ENCODE results near the gene PCDHGC5.

The PCDHGC5 gene

DNA sequence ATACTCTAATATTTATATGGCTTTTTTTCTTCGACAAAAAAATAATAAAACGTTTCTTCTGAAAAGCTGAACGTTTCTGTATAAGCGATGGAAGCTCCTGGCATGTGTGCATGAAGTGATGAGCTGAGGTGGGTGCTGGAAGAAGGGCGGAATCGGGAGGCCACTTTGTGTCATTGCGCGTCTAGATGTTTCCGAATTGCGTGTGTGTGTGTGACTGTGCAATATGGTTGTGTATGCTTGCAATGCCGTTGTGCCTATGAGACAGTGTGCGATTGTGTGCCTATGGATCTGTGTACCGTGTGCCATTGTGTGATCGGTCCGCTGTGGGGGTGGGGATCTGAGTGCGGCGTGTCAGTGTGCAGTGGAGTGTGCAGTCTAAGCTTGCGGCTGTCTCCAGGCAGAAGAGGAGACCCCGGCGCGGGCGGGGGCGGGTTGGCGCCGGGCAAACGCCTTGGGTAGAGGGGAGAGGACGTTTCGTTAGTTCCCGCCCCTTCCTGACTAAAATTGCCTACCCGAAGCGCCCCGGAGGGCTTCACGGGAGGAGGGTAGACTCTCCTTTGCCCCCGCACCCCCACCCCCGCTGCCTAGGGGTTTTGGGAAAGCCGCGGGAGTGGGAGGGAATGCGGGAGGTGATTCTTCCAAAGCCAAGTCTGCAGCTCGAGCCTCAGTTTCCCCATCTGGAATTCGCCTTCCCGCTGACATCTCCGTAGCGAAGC lies 24.2 kb downstream of the PCDHGC5 start:
- DNase-seq (ENCODE audit: low read depth), result no peak

DNA sequence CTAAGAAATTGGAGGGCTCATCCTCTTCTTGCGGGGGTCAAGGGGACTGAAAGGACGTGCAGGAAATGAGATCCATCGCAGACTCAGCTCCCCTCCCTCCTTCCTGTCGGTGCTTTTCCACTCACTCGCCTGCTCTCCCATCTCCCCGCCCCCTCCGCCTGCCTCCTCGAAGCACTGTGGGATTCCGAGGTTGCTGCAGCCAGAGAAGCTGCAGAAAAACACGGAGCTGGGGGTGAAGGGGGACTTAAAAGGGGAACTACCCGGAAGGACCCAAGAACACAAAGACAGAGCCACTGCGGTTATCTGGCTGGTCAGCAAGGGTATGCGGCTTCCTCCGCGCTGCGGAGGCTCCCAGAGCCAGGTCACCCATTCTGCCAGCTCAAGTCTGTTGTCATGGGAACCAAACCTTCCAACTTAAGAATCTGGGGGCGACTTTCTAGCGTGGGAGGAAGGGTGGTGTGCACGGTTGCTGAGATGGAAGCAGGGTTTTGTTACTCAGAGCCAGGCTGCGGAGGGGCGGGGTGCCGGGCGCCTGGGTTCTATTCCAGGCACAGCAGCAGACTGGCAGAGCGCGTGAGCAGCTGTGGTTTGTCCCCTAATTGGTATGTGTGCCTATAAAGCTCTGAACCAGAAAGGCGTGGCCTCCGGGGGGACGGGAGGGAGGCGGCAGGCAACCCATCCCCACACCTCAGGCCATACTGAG lies 24.9 kb downstream of the PCDHGC5 start:
- peak; percentile 43 for DNase-seq (ENCODE audit: low read depth)

DNA sequence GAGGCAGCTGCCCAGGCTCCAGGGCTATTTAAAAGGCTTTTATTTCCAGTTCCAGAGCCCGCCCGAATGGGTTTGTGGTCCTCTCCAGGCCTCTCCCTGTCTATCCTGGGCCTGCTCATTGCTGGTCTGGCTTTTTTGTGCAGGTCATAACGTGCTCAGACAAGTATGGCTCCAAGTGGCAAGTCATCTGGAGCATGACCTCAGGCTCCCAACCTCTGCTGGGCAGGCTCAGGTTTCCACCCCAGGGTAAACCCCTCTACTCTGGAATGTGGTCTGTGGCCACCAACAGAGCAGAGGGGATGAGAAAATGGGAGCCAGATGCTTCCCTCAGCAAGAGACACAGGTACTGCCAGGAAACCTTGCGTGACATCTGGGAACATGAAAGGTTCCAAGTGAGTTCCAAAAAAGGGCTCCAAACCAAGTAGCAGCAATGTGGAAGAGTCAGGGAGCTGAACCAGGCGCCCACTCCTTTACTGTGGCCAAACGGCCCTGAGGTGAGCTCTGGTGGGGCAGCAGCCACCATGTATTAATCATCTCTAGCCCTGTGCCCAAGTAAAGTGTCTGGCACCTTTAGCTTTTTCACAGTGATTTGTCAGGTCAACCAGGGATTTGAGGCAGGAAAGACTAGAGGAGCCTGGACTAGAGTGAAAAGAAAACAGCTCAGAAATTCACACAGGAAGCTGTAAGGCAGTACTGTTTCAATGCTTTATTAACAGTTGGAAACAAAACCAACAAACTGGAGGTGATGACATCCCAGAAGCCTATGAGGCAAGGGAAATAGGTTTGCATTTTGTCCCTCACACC lies 25.7 kb downstream of the PCDHGC5 start:
- no peak for DNase-seq (ENCODE audit: low read depth)

DNA sequence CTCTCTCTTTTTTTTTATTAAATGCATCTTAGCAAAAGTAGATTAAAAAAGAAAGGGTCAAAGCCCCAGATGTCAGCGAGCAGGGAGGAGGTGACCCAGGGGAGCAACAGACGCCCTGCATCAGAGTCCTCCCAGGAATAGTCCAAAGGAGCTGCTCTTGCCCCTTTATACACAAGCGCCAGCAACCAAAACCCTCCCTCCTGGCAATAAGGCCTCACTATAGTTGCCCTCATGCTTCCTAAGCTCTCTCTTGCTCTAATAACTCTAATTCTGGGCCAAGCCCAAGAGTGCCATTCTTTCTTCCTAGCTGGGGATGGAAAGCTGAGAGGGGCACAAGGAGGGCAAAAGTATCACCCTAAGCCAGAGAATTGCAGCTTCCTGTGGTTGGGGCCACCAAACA lies 26.3 kb downstream of the PCDHGC5 start:
- DNase-seq (ENCODE audit: low read depth), result no peak

DNA sequence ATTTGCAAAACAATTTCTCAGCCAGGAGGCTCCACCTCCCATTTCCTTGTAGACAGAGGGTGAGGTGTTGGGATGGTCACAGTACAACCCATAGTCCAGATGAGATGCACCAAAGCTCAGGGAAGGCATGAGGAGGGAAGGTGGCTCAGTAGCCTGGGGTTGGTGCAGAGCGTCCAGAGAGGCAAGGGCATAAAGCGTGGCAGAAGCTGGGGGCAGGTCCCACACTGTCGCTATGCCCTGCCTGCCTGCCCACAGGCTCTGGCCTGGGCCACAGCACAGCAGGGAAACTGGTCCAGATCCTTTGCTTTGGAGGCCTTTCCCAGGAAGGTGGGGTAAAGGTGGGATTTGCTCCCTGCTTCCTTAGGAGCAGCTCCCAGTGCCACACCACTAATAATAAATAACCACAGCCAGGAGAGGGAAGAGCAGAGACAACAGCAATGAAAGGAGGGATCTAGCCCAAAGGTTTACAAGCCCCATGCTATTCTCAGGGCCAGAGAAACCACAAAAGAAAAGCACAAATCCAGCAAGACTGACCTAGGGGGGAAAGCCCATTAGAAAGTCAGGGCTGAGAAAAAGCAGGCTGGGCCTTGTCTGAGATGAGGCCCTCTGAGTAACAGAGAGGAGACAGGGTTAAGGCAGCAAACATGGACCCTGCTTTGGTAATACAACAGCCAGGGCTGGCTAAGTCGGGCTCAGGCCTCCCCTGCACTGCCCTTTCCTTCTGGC lies 27.2 kb downstream of the PCDHGC5 start:
- no peak for DNase-seq (ENCODE audit: low read depth)

DNA sequence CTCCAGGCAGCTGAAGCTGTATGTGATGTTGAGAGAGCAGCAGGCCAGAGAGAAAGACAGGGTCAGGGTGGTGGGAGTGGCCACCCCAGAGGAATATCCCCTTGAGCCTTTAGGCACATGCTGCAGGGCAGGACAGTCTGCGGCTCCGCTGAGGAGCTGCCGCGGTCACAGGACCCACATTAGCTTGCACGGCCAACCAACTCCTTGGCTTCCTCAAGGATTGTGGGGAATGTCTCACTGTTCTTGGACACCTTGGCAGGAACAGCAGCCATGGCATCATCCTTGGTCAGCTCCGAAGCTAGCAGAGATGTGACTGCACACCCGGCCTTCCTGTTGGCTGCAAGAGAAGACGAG lies 27.8 kb downstream of the PCDHGC5 start:
- DNase-seq (ENCODE audit: low read depth), result no peak

DNA sequence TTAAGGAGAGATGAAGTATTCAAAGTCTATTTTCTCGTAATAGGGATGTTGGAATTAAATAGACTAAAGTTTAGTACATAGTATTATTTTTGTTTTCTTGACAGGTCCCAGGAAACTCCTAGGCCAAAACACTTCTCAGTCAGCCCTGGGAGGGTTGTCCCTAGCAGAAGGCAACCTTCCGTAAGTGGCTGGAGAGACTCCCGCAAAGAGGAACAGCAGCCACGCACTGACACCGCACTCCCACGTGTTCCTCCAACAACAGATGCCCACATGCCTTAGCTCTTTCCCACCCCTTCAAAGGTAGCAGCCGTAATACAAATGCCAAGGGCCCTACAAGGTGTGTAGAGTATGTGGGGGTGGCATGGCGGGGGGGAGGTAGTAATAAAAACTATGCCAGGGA lies 28.4 kb downstream of the PCDHGC5 start:
- DNase-seq (ENCODE audit: low read depth), result no peak

DNA sequence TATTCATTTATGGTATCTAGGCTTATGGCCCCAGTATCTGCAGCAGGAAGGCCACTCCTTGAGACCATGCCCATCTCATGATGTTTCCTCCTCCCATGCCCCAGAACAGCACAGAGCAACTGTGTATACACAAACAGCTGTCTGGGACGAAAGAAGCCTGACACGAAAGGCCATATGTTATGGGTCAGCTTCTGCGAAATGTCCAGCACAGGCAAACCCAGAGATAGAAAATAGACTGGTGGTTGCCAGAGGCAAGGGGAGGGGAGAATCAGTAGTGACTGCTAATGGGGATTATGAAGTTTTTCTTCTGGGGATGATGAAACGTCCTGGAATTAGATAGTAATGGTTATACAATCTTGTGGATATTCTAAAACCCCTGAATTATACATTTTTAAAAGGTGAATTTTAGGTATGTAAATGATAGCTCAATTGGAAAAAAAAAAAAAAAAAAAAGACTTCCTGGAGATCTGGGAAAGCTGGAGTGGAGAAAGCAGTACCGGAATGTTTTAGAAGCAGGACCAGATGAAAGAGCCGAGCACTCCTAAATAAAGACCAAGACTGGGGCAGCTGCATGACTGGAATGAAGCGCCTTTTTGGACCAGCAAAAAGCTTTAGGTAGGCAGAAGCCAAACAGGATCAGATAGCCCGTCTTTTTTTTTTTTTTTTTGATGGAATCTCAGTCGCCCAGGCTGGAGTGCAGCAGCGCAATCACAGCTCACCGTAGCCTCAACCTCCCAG lies 29.2 kb downstream of the PCDHGC5 start:
- no peak for DNase-seq (ENCODE audit: low read depth)

DNA sequence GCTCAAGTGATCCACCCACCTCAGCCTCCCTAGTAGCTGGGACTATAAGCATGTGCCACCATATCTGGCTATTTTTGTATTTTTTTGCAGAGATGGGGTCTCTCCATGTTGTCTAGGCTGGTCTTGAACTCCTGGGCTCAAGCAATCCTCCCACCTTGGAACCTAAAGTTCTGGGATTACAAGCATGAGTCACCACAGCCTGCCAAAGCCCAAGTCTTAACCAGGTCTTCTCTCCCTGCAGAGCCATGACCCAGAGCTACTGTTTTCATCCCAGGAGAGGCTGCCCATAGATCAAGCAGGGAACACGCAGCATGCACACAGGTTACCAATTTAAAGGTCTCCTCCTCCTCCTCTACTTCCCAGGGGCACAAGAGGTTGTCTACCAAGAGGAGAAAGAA lies 29.7 kb downstream of the PCDHGC5 start:
- DNase-seq (ENCODE audit: low read depth), result no peak

DNA sequence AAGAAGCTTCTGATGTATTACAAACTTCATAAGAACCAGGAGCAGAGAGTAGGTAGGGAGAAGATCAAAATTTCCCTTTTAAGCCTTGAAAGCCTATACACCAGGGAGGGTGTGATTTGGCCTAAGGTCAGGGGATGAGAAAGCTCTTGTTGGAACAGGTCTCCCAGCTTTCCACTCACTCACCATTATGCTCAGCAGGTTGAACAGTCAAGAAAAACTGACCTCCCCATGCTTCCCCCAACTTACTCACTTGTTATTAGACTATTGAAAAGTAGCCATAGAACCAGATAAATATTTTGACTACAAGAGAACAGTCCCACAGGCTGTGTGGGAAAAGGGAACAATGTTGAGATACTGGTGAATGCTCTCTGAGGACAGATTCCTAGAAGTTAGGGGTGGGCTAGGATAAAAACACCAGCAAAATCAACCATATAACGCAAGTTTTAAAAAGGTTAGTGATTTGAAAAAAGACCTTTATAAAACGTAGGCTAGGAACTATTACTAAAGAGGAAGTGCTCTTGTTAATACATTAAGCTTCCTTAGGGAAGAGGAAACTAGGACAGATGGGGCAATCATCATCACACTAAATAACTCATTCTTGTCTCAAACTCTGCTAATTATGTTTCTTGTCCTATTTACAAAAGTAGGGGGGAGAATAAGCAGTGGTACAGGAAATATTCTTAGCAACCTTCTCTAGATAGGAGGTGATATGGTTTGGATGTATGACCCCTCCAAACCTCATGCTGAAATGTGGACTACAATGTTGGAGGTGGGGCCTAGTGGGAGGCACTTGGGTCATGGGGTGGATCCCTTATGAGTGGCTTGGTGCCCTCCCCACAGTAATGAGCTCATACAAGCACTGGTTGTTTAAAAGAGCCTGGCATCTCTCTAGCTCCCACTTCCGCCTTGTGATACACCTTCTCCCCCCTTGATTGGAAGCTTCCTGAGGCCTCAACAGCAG lies 31.0 kb downstream of the PCDHGC5 start:
- no peak for DNase-seq (ENCODE audit: low read depth)

DNA sequence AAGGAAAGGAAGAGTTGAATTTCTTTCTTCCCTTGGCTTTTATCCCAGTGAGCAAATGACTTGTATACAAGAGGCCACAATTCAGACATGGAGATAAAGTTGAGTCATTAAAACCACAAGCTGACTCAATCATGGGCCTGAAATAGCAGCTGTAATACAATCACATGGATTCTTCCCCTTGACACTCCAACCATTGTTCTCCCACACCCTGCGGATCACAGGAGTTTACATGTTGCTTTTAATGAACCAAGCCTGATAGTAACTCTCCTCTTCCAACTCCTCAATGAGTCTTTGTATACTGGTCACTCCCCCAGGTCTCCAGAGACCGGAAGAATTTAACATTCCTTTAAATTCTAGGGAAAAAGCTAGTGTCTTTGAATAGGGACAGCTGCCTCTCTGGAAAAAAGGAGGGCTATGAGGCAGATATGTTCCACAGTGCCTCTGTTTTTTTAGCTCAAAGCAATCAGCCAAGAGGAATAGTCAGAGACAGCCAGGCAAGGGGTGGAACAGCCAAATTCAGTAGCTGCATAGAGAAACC lies 32.4 kb downstream of the PCDHGC5 start:
- DNase-seq (ENCODE audit: low read depth), result no peak

DNA sequence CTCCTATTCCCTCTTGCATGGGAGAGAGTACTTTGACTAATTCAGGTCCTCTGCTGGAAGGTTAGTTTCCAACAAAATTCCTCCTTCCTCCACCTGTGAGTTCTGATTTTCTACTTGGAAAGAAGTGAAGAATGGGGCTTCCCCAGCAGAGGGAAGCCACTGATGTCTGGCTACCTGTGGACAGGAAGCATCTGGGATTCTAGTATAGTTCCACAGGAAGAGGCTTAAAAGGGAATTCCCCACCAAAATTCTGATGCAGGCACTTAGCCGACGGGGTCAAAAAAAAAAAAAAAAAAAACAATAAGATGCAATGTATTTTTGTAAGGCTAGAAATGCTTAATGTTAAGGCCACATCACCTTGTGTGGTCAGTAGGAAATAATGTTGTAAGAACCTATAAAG lies 33.4 kb downstream of the PCDHGC5 start:
- DNase-seq (ENCODE audit: low read depth), result no peak

DNA sequence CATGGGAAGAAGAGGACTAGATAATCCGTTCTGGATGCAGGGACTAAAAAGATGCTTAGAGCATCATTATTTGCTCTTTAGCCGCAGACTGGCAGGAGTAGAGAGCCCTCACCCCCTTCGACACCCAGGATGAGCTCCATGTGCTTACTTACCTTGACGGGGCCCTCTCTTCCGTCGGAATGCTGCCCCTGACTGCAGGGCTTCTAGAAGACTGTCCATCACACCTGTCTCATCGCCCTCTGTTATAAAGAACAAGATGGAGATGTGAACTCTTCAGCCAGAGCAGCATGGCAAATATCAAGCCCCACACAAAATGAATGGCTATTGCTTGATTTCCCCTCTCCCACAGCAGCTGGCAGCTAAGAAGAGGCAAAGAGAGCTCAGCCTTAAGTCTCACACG lies 35.1 kb downstream of the PCDHGC5 start:
- no peak for DNase-seq (ENCODE audit: low read depth)

DNA sequence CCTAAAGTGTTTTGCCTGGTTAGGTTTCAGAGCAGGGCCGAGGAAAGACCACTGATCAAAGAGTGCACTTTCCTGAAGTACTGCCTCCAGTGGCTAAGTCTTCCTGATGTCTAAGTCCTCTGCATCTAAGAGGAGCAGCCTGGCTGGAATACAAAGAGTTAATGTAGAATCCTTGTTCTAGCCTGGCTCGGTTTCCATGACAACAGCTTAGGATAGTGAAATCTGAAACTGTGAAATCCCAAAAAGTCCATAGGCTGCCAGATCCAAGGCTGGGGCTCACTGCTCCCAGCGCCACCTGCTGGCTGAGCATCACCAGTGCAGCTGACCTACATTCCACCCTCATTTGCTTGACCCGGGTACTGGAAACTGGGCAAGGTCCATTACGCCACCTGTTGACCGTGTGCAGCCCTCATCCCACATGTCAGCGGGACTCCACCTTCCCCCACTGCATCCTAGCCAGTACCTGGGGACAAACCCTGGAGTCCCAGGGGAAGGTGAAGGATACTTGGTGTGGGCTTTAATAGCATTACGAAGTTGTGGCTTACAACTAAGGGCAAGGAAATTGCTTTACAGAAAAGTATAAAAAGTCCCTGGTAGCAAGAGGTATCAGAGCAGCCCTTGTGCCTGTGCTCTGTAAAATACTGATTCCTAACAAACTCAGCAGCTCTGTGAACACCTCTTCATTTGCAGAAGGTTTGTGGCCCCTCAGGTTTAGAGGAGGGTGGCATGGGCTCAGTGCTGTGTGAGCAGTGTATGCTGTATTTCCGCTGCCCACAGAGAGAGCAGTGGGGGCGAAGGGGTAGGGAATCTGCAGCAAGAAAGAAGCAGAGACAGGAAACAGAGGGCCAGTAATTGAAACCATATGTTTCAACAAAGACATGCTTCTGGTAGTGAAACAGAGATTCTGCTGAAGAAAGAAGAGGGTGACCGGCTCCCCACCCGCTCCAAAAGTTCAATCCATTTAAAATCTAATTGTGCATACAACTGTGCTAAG lies 36.0 kb downstream of the PCDHGC5 start:
- DNase-seq (ENCODE audit: low read depth), result peak; percentile 28

DNA sequence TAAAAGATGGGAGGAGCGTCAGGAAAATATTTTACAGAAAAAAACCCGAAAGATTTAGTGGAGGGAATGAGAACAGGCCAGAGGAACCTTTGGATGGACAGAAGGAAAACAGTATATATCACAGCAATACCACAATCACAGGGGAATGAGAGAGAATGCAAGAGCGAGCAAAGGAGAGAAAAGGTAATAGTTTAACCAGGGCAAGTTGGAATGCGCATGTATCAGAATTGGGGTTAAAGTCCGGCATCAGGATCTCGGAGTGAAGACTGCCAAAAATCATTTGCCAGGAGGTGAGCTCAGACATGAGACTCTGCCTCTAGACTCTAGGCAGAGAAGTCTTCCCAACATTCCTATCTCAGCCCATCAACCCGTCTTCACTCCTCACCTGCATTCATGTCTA lies 36.8 kb downstream of the PCDHGC5 start:
- no peak for DNase-seq (ENCODE audit: low read depth)

DNA sequence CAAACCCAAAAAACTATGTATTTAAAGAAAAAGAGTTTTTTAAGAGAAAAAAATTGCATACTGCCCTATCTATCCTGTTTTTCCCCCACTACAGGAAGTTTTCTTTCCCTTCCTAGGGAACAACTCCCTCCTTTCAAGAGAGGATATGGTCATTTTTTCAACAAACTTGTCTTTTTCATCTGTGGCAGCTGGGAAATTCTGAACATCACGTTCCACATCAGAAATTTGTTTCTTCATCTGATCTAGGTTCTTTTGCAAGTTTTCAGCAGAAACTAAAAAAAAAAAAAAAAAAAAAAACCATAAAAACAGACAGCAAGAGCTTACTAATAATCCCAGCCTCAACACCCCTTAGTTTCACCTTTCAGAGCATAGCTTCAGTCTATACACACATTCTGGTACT lies 38.5 kb downstream of the PCDHGC5 start:
- DNase-seq (ENCODE audit: low read depth), result no peak

DNA sequence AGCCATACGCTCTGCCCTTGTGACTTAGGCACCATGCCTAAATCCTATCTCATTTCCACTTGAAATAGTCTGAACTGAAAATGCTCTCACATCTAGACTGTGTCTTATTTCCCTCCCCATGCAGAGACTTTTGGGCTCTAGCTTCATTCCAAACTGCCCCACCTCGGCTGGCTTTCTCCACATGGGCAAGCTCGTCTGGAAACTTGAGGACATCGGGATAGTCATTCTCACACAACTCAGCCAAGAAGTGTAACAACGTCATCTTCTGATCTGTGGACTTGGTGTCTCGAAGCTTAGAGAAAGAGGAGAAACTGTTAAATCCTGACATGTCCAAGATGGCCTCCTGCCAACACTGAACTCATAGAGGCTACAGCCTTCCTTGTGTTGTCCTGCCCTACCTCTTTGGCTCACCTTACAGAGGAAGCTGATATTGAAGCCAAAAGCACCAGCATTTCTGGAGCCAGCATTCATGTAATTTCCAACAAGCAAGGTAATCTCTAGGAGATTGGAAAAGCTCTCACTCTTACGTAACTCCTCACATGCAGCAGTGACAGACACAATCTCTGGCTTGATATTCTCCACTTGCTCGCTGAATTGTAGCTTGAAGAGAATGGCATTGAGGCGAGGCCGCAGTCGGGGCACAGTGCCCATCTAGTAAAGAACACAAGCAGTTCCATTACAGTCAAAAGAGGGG lies 39.6 kb downstream of the PCDHGC5 start:
- no peak for DNase-seq (ENCODE audit: low read depth)

DNA sequence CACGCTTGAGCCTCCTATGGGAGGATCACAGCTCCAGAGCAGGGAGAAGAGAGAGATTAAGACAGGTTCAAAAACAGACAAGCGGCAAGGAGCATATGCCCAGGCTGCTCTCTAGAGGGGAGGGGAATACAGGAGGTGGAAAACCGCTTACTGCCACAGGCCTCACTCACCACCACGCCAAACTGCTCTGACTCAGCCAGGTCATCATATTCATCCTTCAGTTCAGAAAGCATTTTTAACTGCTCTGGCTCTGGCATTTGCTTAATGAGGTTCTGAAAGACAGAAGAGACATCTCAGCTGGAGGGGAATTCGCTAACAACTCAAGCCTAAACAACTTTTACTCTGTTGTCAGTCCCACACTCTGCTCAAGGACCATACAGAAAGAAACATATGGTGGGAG lies 40.1 kb downstream of the PCDHGC5 start:
- DNase-seq (ENCODE audit: low read depth), result no peak
